ENCODE results near the gene MKNK2.

The MKNK2 gene

DNA sequence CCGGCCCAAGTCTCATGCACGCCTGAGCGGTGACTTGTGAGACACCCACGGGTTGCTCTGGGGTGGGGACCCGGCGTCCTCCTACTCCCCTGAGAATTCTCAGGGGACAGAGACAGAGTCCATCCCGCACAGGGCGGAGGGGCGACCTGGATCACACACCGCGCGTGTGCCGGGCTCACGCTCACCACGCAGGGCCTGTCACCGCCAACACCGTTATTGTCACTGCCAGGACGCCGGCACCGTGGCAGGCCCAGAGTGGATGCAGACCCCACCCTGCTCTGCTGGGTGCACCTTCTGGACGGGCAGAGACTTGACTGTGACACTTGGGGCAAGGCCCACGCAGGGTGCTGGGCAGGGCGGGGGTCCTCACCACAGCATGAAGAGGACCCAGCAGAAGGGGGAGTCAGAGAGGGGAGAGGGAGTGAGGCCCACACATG, 28.8 kb upstream of the MKNK2 start:
- no peak for DNase-seq

DNA sequence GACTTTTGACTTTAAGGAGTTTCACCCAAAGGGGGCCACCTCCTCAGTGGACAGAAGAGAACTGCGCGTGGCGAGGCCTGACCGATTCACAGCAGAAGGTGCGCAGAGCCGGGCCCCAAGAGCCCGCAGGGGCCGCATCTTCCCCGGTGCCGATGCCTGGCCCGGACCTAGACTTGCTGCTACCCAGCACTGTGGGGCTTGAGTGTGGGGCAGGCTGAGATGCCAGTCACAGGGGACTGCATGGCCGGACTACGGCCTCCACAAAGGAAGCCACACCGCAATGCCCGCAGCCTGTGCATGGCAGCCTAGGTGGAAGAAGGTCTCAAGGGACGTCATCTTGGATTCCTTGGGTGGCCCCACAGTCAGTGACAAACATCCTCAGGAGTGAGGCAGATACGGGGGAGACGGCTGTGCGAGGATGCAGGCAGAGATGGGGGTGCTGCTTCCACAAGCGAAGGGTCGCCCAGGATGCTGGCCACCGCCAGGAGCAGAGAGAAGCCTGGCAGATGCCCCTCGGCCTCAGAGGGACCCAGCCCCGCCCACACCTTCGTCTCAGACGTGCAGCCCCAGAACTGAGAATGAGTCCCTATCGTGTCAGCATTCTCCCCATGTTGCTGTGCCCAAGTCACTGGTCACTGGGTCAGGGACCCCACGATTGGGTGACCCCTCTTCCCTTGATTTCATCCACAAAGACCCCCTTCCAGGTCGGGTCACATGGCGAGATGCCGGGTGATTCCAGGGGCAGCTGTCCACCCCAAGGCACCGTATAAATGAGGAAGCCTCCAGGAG, 28.2 kb upstream of the MKNK2 start:
- no peak for DNase-seq

DNA sequence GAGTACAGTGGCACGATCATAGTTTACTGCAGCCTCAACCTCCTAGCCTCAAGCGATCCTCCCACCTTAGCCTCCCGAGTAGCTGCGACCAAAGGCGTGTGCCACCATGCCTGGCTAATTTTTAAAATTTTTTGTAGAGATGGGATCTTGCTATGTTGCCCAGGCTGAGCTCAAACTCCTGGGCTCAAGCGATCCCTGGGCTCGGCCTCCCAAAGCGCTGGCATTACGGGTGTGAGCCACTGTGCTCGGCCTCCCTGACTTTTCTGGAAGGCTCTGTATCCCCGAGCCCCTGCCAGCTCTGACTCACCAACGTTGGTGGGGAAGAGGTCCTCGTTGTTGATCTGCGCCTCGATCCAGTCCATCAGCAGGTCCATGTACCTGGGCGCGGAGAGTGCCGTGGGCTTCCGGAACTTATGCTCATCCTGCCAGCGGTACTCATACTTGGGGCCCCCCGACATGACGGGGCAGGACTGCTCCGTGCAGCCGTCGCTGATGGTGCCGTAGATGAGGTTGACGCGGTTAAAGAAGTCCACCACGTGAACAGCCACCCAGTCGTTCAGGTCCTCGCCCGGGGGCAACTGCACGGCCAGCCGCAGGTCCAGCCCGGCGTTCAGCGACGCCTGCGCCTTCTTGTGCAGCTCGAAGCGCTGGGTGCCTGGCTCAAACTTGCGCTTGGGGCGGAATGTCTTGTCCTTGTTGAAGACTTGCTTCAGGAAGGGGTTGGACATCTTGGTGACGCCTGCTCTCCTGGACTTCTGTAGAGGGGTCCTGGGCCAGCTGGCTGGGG, 27.0 kb upstream of the MKNK2 start:
- DNase-seq: no peak

DNA sequence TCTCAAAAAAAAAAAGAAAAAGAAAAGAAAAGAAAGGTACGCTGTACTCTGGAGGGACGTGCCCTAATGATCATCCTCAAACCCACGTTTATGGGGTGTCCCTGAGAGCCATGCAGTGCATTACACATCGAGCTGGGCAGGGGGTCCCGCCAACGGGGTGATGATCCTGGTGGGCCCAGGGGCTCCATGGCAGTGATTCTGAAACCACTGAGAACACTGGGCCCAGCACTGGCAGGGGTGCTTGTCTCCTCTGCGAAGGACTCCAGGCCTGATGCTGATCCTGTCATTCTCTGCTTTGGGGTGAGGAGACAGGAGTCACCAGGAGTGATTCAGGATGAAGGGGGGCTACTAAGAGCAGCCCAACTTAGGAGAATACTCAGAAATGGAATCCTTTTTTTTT, 26.4 kb upstream of the MKNK2 start:
- no peak for DNase-seq

GRCh38 chr19:2076526-2076944, 25.5 kb upstream of the MKNK2 start:
- no peak for DNase-seq

GRCh38 chr19:2072757-2073551, 21.9 kb upstream of the MKNK2 start:
- DNase-seq: no peak

- DNase-seq: no peak
These were observed 20.1 kb upstream of the MKNK2 start for GRCh38 chr19:2070986-2071673.

- no peak for DNase-seq
These were observed 19.4 kb upstream of the MKNK2 start for GRCh38 chr19:2070436-2070827.

- no peak for DNase-seq
These were observed 13.9 kb upstream of the MKNK2 start for GRCh38 chr19:2064788-2065524.

DNA sequence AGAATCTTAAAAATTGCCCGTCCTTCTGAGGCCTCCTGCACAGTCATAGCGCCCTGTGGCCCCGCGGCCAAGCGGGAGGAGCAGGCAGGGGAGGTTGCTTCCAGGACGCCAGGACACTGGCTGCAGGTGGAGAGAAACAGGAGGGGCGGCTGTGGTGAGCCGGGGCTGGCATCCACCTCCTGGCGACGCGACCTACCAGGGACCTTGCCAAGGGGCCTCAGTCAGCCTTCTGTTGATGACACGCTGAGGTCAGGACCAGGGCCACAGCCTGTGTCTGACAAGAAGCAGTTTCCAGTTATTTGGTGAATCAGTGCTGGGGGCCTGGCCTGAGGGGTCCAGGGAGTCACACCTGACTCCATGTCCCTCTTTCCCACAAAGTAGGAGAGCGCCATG, 13.3 kb upstream of the MKNK2 start:
- no peak for DNase-seq

DNA sequence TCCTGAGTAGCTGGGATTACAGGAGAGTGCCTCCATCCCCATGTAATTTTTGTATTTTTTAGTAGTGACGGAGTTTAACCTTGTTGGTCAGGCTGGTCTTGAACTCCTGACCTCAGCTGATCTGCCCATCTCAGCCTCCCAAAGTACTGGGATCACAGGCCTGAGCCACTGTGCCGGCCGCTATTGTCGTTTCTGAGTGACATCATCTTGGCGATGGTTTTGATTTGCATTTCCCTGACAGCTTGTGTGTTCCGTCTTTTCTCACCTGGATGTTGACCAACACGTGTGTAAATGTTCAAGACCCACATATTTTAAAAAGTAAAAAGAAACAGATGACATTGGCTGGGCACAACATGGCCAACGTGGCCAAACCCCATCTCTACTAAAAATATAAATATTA, 12.8 kb upstream of the MKNK2 start:
- DNase-seq: no peak

DNA sequence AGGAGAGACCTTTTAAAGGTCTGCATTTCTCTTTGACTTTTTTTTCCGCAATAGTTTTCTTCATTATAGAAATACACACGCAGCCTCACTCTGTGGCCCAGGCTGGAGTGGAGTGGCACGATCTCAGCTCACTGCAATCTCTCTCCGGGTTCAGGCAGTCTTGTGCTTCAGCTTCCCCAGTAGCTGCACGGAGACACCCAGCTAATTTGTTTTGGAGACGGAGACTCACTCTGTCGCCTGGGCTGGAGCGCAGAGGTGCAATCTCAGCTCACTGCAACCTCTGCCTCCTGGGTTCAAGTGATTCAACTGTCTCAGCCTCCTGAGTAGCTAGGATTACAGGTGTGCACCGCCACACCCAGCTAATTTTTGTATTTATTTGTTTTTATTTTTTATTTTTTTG, 11.7 kb upstream of the MKNK2 start:
- no peak for DNase-seq

- no peak for DNase-seq
These were observed 11.3 kb upstream of the MKNK2 start for GRCh38 chr19:2062389-2062729.

DNA sequence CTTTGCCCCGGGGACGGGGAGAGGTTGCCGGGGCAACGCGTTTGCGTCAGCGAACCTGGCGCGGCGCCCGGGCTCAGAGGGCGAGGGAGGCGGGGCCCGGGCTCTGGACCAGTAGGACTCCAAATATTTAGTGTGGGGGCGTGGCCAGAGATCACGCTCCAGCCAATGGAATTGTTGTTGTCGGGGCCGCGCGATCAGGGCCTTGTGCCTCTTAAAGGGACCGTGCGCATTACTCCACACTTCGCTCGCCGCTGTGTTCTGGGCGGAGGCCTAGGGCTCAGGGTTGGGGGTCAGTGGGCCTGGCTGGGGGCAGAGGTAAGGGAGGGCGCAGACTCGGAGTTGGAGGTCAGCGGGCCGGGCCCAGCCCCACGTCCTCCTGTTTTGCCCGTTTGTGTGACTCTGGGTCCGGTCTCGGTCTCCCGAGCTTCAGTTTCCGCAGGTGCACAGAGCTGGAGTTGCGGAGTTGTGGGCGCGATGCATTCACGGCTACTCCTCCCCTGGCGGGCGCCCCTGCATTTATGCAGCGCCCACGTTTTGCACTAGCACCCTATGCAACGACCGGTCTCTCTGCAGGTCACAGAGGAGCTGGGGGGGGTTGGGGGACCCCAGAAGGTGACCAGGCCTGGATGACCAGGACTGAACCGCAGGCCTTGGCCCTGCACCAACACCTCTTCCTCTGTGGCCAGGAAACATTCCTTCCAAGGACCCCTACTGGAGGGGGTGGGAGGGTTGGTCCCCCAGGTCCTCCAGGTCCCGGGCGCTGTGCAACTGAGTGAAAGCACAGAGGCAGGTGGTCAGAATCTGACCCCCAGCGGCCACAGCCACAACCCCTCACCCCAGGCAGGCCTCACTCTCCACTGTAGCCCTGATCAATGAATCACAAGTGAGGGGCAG, 10.7 kb upstream of the MKNK2 start:
- DNase-seq: peak; percentile 99

- DNase-seq: peak; percentile 42
These were observed 9.9 kb upstream of the MKNK2 start for GRCh38 chr19:2060884-2061494.

DNA sequence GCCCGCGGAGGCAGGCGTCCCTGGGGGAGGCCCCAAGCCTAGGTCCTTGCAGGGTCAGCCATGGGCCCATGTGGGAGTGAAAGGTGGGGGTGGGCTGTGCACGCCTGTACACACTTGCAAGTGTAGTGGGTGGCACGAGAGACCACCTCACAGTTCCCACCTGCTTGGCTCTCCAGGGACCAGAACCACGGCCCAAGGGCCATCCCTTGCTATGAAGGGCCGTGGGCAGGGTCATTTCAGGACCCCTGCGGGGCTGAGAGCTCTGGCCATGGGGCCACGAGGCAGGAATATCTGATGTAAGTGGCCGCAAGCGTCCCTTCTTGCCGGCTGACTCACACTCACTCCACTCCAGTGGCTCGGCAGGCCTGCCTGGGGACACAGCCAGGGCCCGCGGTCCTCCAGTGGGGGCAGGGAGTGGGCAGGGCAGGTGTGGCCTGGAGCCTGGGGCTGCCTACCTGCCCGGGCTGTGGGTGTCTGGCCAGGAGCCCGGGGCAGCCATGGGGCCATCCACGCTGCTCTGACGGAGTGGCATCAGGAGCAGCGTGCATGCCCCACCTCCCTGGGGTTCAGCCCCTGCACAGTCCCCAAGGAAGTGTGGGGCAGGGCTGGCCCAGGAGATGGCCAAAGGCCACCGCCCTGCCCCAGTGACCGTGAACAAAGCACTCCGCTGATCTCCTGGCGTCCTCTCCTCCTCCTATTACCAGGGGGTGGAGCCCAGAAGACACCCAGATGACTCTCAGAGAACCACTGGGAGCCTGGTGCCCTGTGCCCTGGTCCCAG, 8.6 kb upstream of the MKNK2 start:
- no peak for DNase-seq

- no peak for DNase-seq
These were observed 7.8 kb upstream of the MKNK2 start for GRCh38 chr19:2058570-2059421.

DNA sequence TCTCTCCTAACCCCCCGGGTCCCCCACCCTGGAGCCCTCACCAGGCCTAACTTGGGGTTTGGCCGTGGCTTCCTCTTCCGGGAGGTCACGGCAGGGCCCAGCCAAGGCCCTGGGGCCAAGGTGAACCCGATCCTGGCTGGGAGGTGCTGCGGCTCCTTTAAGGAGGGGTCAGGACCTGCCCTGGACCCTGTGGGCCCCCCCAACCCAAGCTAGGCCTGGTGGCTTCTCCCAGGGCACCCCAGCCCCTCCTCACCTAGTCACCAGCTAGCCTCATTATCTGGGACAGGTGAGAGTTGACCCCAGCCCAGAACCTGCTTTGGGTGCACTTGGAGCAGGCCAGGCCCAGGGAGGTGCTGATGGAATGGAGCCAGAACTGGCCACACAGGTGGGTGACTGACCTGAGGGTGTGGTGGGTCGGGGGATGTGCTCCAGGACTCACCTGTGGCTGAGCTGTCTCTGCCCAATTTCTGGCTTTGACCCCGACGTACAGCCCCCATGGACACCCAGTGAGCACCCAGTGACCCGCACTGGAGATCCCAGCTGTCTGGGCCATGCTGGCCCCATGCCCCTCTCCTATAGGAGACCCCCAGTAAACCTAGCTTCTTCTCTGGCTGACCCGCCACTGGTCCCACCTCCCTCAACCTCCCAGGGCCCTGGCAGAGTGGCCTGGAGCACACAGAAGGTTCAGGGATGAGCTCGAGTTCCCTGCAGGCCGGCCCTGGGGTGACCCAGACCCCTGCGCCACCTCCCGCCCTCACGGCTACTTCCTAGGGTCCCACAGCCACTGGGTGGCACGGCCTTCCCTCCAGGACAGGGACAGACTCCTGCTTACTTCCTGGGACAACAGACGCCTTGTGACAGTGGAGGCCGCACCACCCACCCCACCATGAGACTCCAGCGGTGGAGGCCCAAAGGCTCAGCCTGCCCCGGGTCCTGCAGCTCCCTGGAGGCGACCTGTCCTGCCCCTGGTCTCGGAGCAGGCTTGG, 6.7 kb upstream of the MKNK2 start:
- no peak for DNase-seq
